ENCODE results near the gene SIPA1L3.

Gene SIPA1L3

DNA sequence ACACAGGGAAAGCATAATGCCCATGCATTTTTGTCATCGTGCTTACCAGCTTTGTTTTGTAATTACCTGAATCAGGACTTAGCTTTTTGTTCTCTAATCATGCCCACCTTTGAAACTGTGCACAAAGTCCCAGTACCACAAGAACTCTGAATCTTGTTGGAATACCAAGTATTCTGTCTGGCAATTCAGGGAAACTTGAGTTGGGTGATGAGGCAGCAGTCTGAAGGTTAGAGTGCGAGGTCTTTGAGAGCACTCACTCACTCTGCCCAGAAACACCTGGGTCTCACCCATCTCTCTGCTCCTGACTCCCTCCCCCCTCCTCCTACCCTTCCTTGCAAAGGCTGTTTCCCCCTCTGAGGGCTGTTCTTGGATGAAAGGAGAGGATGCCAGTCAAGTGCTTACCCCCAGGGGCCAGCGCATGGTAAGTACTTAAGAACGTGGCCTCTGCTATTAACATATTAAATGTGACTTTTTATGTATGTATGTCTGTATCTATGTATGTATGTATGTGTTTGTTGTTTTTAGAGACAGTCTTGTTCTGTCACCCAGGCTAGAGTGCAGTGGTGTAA is 22.4 kb downstream of the SIPA1L3 start:
- no peak overlapping the region for H3K4me2 ChIP-seq (ENCODE audit: insufficient read depth, low read length, poor library complexity, severe bottlenecking)
- H3K27me3 ChIP-seq (ENCODE audit: control insufficient read depth in 3 of 3, insufficient read depth in 3 of 3, low read depth in 1 of 3, low read length in 3 of 3) = no peaks in the 10 kb centered on the region
- peaks cover 0 to 9% of the 10 kb centered on the region in 2 donors for H3K9me3 ChIP-seq (replicated peaks in 1 of 2; ENCODE audit: control insufficient read depth in 2 of 2, insufficient read depth in 1 of 2, low read depth in 1 of 2, low read length in 2 of 2)
- peaks cover 14 to 19% of the 10 kb centered on the region in 2 donors for H3K4me1 ChIP-seq (ENCODE audit: control insufficient read depth in 2 of 2, insufficient read depth in 1 of 2, low read depth in 1 of 2, low read length in 2 of 2)
- no peak overlapping the region for H4K8ac ChIP-seq (ENCODE audit: low read depth, low read length)
- H2AK5ac ChIP-seq (ENCODE audit: low read depth, low read length) = no peak overlapping the region
- no peak for DNase-seq (ENCODE audit: low spot score)
- no peak overlapping the region for H3K14ac ChIP-seq (ENCODE audit: low read length)
- no peak overlapping the region for H3K4me3 ChIP-seq (ENCODE audit: low read length in 2 of 2)
- WGBS, 2 donors (ENCODE audit: extremely low coverage in 2 of 2, insufficient read length in 2 of 2, insufficient replicate concordance in 1 of 2) = no CpG with 5 or more reads among the region's 4 CpGs
- H2BK15ac ChIP-seq (ENCODE audit: low read length) = no peak overlapping the region
- H3K9ac ChIP-seq (ENCODE audit: low read depth, low read length, poor library complexity) = no peak overlapping the region
- no peak overlapping the region for H3K27ac ChIP-seq (replicated peaks; ENCODE audit: low read length)
- H2BK120ac ChIP-seq (ENCODE audit: low read depth, low read length) = no peak overlapping the region
- peaks cover 0 to 8% of the 10 kb centered on the region in 2 donors for H3K36me3 ChIP-seq (replicated peaks in 1 of 2; ENCODE audit: control insufficient read depth in 2 of 2, insufficient read depth in 2 of 2, low read length in 2 of 2)
- no peak overlapping the region for H3K18ac ChIP-seq (ENCODE audit: low read length)
- no peak overlapping the region for H3K23ac ChIP-seq (ENCODE audit: low read depth, low read length, poor library complexity)
- H2AFZ ChIP-seq (ENCODE audit: low read length) = no peak overlapping the region
- H2BK12ac ChIP-seq (ENCODE audit: low read length) = no peak overlapping the region
- no peak overlapping the region for H3K4ac ChIP-seq (ENCODE audit: low read length)
- H2BK5ac ChIP-seq (ENCODE audit: low read length) = no peak overlapping the region
- no peak overlapping the region for H4K91ac ChIP-seq (ENCODE audit: low read depth, low read length, poor library complexity)
- peaks cover 7% of the 10 kb centered on the region for H3K79me1 ChIP-seq (ENCODE audit: low read depth, low read length)

- Histone ChIP-seq H4K8ac (ENCODE audit: low read depth, low read length) (no peak overlapping the region), H3K14ac (ENCODE audit: low read length) (no peak overlapping the region), H4K91ac (ENCODE audit: low read depth, low read length, poor library complexity) (no peak overlapping the region), H2BK12ac (ENCODE audit: low read length) (no peak overlapping the region), H3K4me1 (ENCODE audit: control insufficient read depth in 2 of 2, insufficient read depth in 1 of 2, low read depth in 1 of 2, low read length in 2 of 2) (peaks cover 14 to 19% of the 10 kb centered on the region in 2 donors), H3K27me3 (ENCODE audit: control insufficient read depth in 3 of 3, insufficient read depth in 3 of 3, low read depth in 1 of 3, low read length in 3 of 3) (no peaks in the 10 kb centered on the region), H3K79me1 (ENCODE audit: low read depth, low read length) (peaks cover 7% of the 10 kb centered on the region), H2AFZ (ENCODE audit: low read length) (no peak overlapping the region), H3K4me3 (ENCODE audit: low read length in 2 of 2) (no peak overlapping the region), H2BK15ac (ENCODE audit: low read length) (no peak overlapping the region), H2BK120ac (ENCODE audit: low read depth, low read length) (no peak overlapping the region), H2AK5ac (ENCODE audit: low read depth, low read length) (no peak overlapping the region), H2BK5ac (ENCODE audit: low read length) (no peak overlapping the region), H3K9ac (ENCODE audit: low read depth, low read length, poor library complexity) (no peak overlapping the region), H3K27ac (replicated peaks; ENCODE audit: low read length) (no peak overlapping the region), H3K9me3 (replicated peaks in 1 of 2; ENCODE audit: control insufficient read depth in 2 of 2, insufficient read depth in 1 of 2, low read depth in 1 of 2, low read length in 2 of 2) (peaks cover 1 to 8% of the 10 kb centered on the region in 2 donors), H3K18ac (ENCODE audit: low read length) (no peak overlapping the region), H3K4ac (ENCODE audit: low read length) (no peak overlapping the region), H3K4me2 (ENCODE audit: insufficient read depth, low read length, poor library complexity, severe bottlenecking) (no peak overlapping the region), H3K36me3 (replicated peaks in 1 of 2; ENCODE audit: control insufficient read depth in 2 of 2, insufficient read depth in 2 of 2, low read length in 2 of 2) (peaks cover 0 to 4% of the 10 kb centered on the region in 2 donors), H3K23ac (ENCODE audit: low read depth, low read length, poor library complexity) (no peak overlapping the region)
- WGBS, 2 donors (ENCODE audit: extremely low coverage in 2 of 2, insufficient read length in 2 of 2, insufficient replicate concordance in 1 of 2) = no CpG with 5 or more reads among the region's 5 CpGs
- DNase-seq (ENCODE audit: low spot score) = no peak
Measured at GRCh38 chr19:37930416-37930815, 23.4 kb downstream of the SIPA1L3 start.

DNA sequence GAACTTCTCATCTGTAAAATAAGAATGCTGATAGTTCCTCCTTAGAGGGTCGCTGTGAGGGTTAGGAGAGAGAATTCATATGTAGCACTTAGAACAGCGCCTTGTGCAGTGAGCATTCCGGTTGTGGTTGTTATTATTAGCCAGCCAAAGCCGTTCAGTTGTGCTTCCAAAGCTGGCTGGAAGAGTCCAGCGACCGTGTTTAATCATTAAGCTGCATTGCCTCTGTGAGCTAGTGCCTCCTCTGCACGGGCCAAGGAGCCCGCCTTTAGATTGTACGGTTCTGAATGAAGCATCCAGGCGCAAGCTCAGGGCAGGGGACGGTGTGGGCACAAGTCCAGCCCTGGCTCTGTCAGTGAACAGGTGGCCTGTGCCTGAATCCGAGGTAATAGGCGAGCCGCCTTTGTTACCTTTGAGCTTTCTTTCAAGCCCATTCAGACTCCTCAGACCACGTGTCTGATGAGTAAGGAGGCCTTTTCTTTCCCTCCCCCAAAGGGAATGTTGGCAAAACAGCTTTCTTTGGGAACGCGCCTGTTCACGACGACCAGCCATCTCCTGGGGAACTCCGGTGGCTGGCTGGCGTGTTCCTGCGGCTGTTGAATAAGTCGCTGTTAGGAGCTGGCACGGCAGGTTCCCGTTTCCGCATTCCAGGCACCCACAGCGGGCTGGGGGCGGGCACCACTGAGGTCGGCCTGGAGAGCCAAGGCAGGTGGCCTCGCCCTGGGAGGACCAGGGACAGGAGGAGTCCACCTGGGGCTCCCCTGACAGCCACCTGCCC is 25.1 kb downstream of the SIPA1L3 start:
- Histone ChIP-seq H3K36me3 (replicated peaks in 1 of 2; ENCODE audit: control insufficient read depth in 2 of 2, insufficient read depth in 2 of 2, low read length in 2 of 2) (peaks cover 2 to 9% of the 10 kb centered on the region in 2 donors), H3K18ac (ENCODE audit: low read length) (peak overlapping the region; percentile 86), H3K4me1 (ENCODE audit: control insufficient read depth in 2 of 2, insufficient read depth in 1 of 2, low read depth in 1 of 2, low read length in 2 of 2) (peaks cover 14 to 19% of the 10 kb centered on the region in 2 donors), H2AFZ (ENCODE audit: low read length) (peak overlapping the region; percentile 45), H2BK5ac (ENCODE audit: low read length) (no peak overlapping the region), H4K8ac (ENCODE audit: low read depth, low read length) (no peak overlapping the region), H3K27ac (replicated peaks; ENCODE audit: low read length) (peak overlapping the region; percentile 54), H3K4ac (ENCODE audit: low read length) (no peak overlapping the region), H2BK120ac (ENCODE audit: low read depth, low read length) (no peak overlapping the region), H3K23ac (ENCODE audit: low read depth, low read length, poor library complexity) (no peak overlapping the region), H3K9ac (ENCODE audit: low read depth, low read length, poor library complexity) (peak overlapping the region; percentile 38), H3K4me3 (ENCODE audit: low read length in 2 of 2) (no peak overlapping the region), H2BK12ac (ENCODE audit: low read length) (no peak overlapping the region), H3K9me3 (replicated peaks in 1 of 2; ENCODE audit: control insufficient read depth in 2 of 2, insufficient read depth in 1 of 2, low read depth in 1 of 2, low read length in 2 of 2) (peaks cover 6 to 14% of the 10 kb centered on the region in 2 donors), H2AK5ac (ENCODE audit: low read depth, low read length) (no peak overlapping the region), H3K27me3 (ENCODE audit: control insufficient read depth in 3 of 3, insufficient read depth in 3 of 3, low read depth in 1 of 3, low read length in 3 of 3) (no peaks in the 10 kb centered on the region), H4K91ac (ENCODE audit: low read depth, low read length, poor library complexity) (no peak overlapping the region), H2BK15ac (ENCODE audit: low read length) (no peak overlapping the region), H3K79me1 (ENCODE audit: low read depth, low read length) (peaks cover 8% of the 10 kb centered on the region), H3K14ac (ENCODE audit: low read length) (peak overlapping the region; percentile 56), H3K4me2 (ENCODE audit: insufficient read depth, low read length, poor library complexity, severe bottlenecking) (peak overlapping the region; percentile 80)
- peak; percentile 70 for DNase-seq (ENCODE audit: low spot score)
- no CpG with 5 or more reads among the region's 30 CpGs for WGBS, 2 donors (ENCODE audit: extremely low coverage in 2 of 2, insufficient read length in 2 of 2, insufficient replicate concordance in 1 of 2)

All from neuronal stem cell (in vitro differentiated cells).